Superior temporal gyrus (tissue), 1 donor: ENCODE measurements around the gene UBXN10.

Source experiments
- DNase-seq: peaks from one replicate; pipeline ENCODE4 v3.0.0-alpha.2; 2016; ENCODE audit errors: extremely low spot score

Gene UBXN10

GRCh38 chr1:20185834-20186782, at the start of gene UBXN10, which contains the start of gene PLA2G2C:
UBXN10 (plus strand) TSS chr1:20186096; CDS start chr1:20190562, 4,466 bp downstream.
PLA2G2C (minus strand) TSS chr1:20186518; CDS start chr1:20177363, 9,155 bp downstream.
- peak; percentile 40 for DNase-seq

- no peak for DNase-seq
These were observed 49.6 kb upstream of the UBXN10 start for GRCh38 chr1:20136249-20136648.

GRCh38 chr1:20137055-20137454, 48.8 kb upstream of the UBXN10 start:
- no peak for DNase-seq

- no peak for DNase-seq
These were observed 48.3 kb upstream of the UBXN10 start for GRCh38 chr1:20137604-20138003.

GRCh38 chr1:20138346-20138745, 47.5 kb upstream of the UBXN10 start:
- DNase-seq = no peak

- DNase-seq = no peak
These were observed 46.8 kb upstream of the UBXN10 start, which contains the start of gene PLA2G2F for GRCh38 chr1:20138961-20139550. PLA2G2F (plus strand) TSS chr1:20139323; CDS start chr1:20139428, 105 bp downstream.

- DNase-seq = no peak
These were observed 45.9 kb upstream of the UBXN10 start for GRCh38 chr1:20139776-20140612.

GRCh38 chr1:20141001-20141400, 44.9 kb upstream of the UBXN10 start:
- no peak for DNase-seq

- no peak for DNase-seq
These were observed 44.4 kb upstream of the UBXN10 start for GRCh38 chr1:20141466-20141865.

- DNase-seq = no peak
These were observed 43.7 kb upstream of the UBXN10 start for GRCh38 chr1:20142001-20142710.

- DNase-seq = no peak
These were observed 42.6 kb upstream of the UBXN10 start for GRCh38 chr1:20143318-20143717.

- DNase-seq = no peak
These were observed 41.9 kb upstream of the UBXN10 start for GRCh38 chr1:20143734-20144565.

- no peak for DNase-seq
These were observed 37.9 kb upstream of the UBXN10 start for GRCh38 chr1:20147846-20148570.

- no peak for DNase-seq
These were observed 37.1 kb upstream of the UBXN10 start for GRCh38 chr1:20148571-20149500.

GRCh38 chr1:20149601-20150325, 36.1 kb upstream of the UBXN10 start:
- DNase-seq = no peak

- no peak for DNase-seq
These were observed 35.6 kb upstream of the UBXN10 start for GRCh38 chr1:20150326-20150705.

- DNase-seq = no peak
These were observed 34.9 kb upstream of the UBXN10 start for GRCh38 chr1:20150969-20151368.
